ENCODE results near the gene TAGAP.
"Not testable (repeated sequence)": the region's sequence is repeated elsewhere in the genome, so short reads cannot be mapped to it uniquely, and the experiment has no call there.

- TF ChIP-seq, protein P1, sequence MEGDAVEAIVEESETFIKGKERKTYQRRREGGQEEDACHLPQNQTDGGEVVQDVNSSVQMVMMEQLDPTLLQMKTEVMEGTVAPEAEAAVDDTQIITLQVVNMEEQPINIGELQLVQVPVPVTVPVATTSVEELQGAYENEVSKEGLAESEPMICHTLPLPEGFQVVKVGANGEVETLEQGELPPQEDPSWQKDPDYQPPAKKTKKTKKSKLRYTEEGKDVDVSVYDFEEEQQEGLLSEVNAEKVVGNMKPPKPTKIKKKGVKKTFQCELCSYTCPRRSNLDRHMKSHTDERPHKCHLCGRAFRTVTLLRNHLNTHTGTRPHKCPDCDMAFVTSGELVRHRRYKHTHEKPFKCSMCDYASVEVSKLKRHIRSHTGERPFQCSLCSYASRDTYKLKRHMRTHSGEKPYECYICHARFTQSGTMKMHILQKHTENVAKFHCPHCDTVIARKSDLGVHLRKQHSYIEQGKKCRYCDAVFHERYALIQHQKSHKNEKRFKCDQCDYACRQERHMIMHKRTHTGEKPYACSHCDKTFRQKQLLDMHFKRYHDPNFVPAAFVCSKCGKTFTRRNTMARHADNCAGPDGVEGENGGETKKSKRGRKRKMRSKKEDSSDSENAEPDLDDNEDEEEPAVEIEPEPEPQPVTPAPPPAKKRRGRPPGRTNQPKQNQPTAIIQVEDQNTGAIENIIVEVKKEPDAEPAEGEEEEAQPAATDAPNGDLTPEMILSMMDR (IDR thresholded peaks at IDR 0.05; ENCODE audit: low read length) = not testable (repeated sequence)
- TF ChIP-seq EZH2 (optimal IDR thresholded peaks at IDR 0.05; ENCODE audit: low read depth, low read length); EZH2phosphoT487 (IDR thresholded peaks at IDR 0.05; ENCODE audit: low read length): not testable (repeated sequence)
Measured at GRCh38 chr6:159025224-159025623, 19.6 kb downstream of the TAGAP start.
